CD4-positive, CD25-positive, alpha-beta regulatory T cell (primary cell): ENCODE results near the gene CREB3L2. TPM values are rescaled to one million over a fixed set of nuclear protein-coding genes. Genes with fewer than 3 reads are reported as not detected.

ENCODE experiments used
- ATAC-seq, 2 donors: fragments of 150-1000 bp; cut with Tn5 transposase; one replicate each; pipeline ENCODE4 v1.10.0; 2021; ENCODE audit warnings: low read depth in 2 of 2, moderate number of reproducible peaks in 2 of 2, moderate library complexity in 1 of 2
- DNase-seq, 3 donors: peaks; one replicate each; pipeline versions ENCODE4 v3.0.0 to v3.0.0-alpha.2; 2012 to 2022; ENCODE audit warnings: mixed read lengths in 1 of 3
- H3K27ac ChIP-seq: one replicate; pipeline ENCODE4 v1.7.0; 2013; ENCODE audit warnings: mild to moderate bottlenecking, low read length; ENCODE audit not compliant: insufficient read depth, poor library complexity, severe bottlenecking
- H3K27me3 ChIP-seq: one replicate; pipeline ENCODE4 v1.7.0; 2013; ENCODE audit warnings: low read length; ENCODE audit not compliant: control insufficient read depth, insufficient read depth
- H3K36me3 ChIP-seq: one replicate; pipeline ENCODE4 v1.7.0; 2013; ENCODE audit warnings: mild to moderate bottlenecking, low read length, moderate library complexity; ENCODE audit not compliant: control insufficient read depth, insufficient read depth
- H3K4me1 ChIP-seq: 2 replicates; pipeline ENCODE4 v1.7.0; 2013; ENCODE audit warnings: mild to moderate bottlenecking, low read length; ENCODE audit not compliant: insufficient read depth, control insufficient read depth, poor library complexity, severe bottlenecking
- H3K4me3 ChIP-seq: one replicate; pipeline ENCODE4 v1.7.0; 2013; ENCODE audit warnings: low read depth, mild to moderate bottlenecking, low read length, moderate library complexity
- H3K9me3 ChIP-seq, 2 experiments: 1 replicate in 1 of 2; 2 replicates in 1 of 2; pipeline ENCODE4 v1.7.0; 2013; ENCODE audit warnings: low read length in 2 of 2, mild to moderate bottlenecking in 1 of 2, moderate library complexity in 1 of 2; ENCODE audit not compliant: control insufficient read depth in 2 of 2
- H3K27ac Mint-ChIP-seq, 3 donors: one replicate each; pipeline ENCODE4 v1.8.0; 2020 to 2022; ENCODE audit warnings: mild to moderate bottlenecking in 3 of 3, mixed read lengths in 3 of 3, moderate library complexity in 2 of 3
- H3K27me3 Mint-ChIP-seq: one replicate; pipeline ENCODE4 v1.8.0; 2022; ENCODE audit warnings: mild to moderate bottlenecking, mixed read lengths
- H3K36me3 Mint-ChIP-seq: one replicate; pipeline ENCODE4 v1.8.0; 2020; ENCODE audit warnings: mixed read lengths
- H3K4me1 Mint-ChIP-seq, 4 donors: one replicate each; pipeline ENCODE4 v1.8.0; 2020 to 2022; ENCODE audit warnings: mixed read lengths in 4 of 4, mild to moderate bottlenecking in 1 of 4
- H3K4me3 Mint-ChIP-seq, 4 donors: one replicate each; pipeline ENCODE4 v1.8.0; 2020 to 2022; ENCODE audit warnings: mild to moderate bottlenecking in 4 of 4, mixed read lengths in 4 of 4, moderate library complexity in 3 of 4
- H3K9me3 Mint-ChIP-seq, 7 donors: one replicate each; pipeline ENCODE4 v1.8.0; 2020 to 2022; ENCODE audit warnings: mixed read lengths in 7 of 7, mild to moderate bottlenecking in 3 of 7, moderate library complexity in 2 of 7
- polyA plus RNA-seq, 4 donors: library from polyadenylated mRNA; unstranded; fragments of 300-500 nt; fragmentation: Illumina TruSeq; gene quantifications; one replicate each; pipeline ENCODE4 v1.2.3, GENCODE V29; 2021
- total RNA-seq: library from RNA; stranded (reverse); gene quantifications from one replicate; pipeline ENCODE4 v1.2.3, GENCODE V29; 2022

Gene CREB3L2
- total and polyA plus RNA-seq, 5 donors from 2014 or later: 12.0 to 27.3 (median 15.9) TPM

GRCh38 chr7:137934176-137934826, 67.6 kb downstream of the CREB3L2 start:
- Mint-ChIP-seq H3K36me3 (peaks cover 14% of the 10 kb centered on the region), H3K4me3 (peak overlapping the region; percentile 64 to 98 (median 89)), H3K27ac (peak overlapping the region; percentile 90 to 99 (median 98)), H3K9me3 (peaks cover 0 to 1% (median 0%) of the 10 kb centered on the region in 7 donors), H3K27me3 (no peaks in the 10 kb centered on the region), H3K4me1 (peaks cover 39 to 58% (median 48%) of the 10 kb centered on the region in 4 donors)
- ATAC-seq (no peak), DNase-seq (peak in 1 of 3 donors; percentile 16)
- H3K4me3 ChIP-seq: peak overlapping the region; percentile 95
- H3K9me3 ChIP-seq: no peaks in the 10 kb centered on the region
- H3K27ac ChIP-seq: peak overlapping the region; percentile 91
- H3K36me3 ChIP-seq: no peaks in the 10 kb centered on the region
- no peaks in the 10 kb centered on the region for H3K27me3 ChIP-seq
- peaks cover 31% of the 10 kb centered on the region for H3K4me1 ChIP-seq

GRCh38 chr7:137933270-137934017, 68.4 kb downstream of the CREB3L2 start:
- ATAC-seq (no peak), DNase-seq (no peak)
- Mint-ChIP-seq H3K9me3 (peaks cover 0 to 1% (median 0%) of the 10 kb centered on the region in 7 donors), H3K27ac (peak overlapping the region; percentile 88 to 99 (median 90)), H3K36me3 (peaks cover 14% of the 10 kb centered on the region), H3K4me3 (peak overlapping the region; percentile 3 to 52 (median 25)), H3K4me1 (peaks cover 39 to 61% (median 48%) of the 10 kb centered on the region in 4 donors), H3K27me3 (no peaks in the 10 kb centered on the region)
- Histone ChIP-seq H3K4me3 (peak overlapping the region; percentile 95), H3K27ac (peak overlapping the region; percentile 91), H3K4me1 (peaks cover 31% of the 10 kb centered on the region), H3K36me3 (no peaks in the 10 kb centered on the region), H3K27me3 (no peaks in the 10 kb centered on the region), H3K9me3 (no peaks in the 10 kb centered on the region)

GRCh38 chr7:137932881-137933269, 69.0 kb downstream of the CREB3L2 start:
- DNase-seq: no peak
- H3K36me3 Mint-ChIP-seq: peaks cover 17% of the 10 kb centered on the region
- H3K27ac Mint-ChIP-seq: peak overlapping the region; percentile 88 to 99 (median 90)

GRCh38 chr7:137931823-137932222, 70.1 kb downstream of the CREB3L2 start:
- Histone ChIP-seq H3K27ac (peak overlapping the region; percentile 17), H3K36me3 (peaks cover 11% of the 10 kb centered on the region), H3K9me3 (no peaks in the 10 kb centered on the region), H3K27me3 (no peaks in the 10 kb centered on the region), H3K4me3 (no peak overlapping the region), H3K4me1 (peaks cover 31% of the 10 kb centered on the region)
- H3K4me1 Mint-ChIP-seq: peaks cover 40 to 61% (median 49%) of the 10 kb centered on the region in 4 donors
- H3K4me3 Mint-ChIP-seq: no peak overlapping the region
- H3K9me3 Mint-ChIP-seq: peaks cover 0 to 1% (median 0%) of the 10 kb centered on the region in 7 donors
- ATAC-seq: no peak
- no peaks in the 10 kb centered on the region for H3K27me3 Mint-ChIP-seq
- peaks cover 25% of the 10 kb centered on the region for H3K36me3 Mint-ChIP-seq
- H3K27ac Mint-ChIP-seq: peak overlapping the region in 2 of 3 donors; percentile 9 to 90
- no peak for DNase-seq

More at GRCh38 chr7:137932881-137933269, 69.0 kb downstream of the CREB3L2 start:
- Mint-ChIP-seq H3K9me3 (peaks cover 0 to 1% (median 0%) of the 10 kb centered on the region in 7 donors), H3K4me1 (peaks cover 39 to 61% (median 48%) of the 10 kb centered on the region in 4 donors), H3K27me3 (no peaks in the 10 kb centered on the region), H3K4me3 (peak overlapping the region in 3 of 4 donors; percentile 11 to 53 (median 39))
- Histone ChIP-seq H3K27me3 (no peaks in the 10 kb centered on the region), H3K27ac (no peak overlapping the region), H3K4me3 (peak overlapping the region; percentile 15), H3K4me1 (peaks cover 31% of the 10 kb centered on the region), H3K36me3 (peaks cover 2% of the 10 kb centered on the region), H3K9me3 (no peaks in the 10 kb centered on the region)
- ATAC-seq: no peak

- H3K4me1 ChIP-seq: peaks cover 25% of the 10 kb centered on the region
- H3K9me3 Mint-ChIP-seq: peaks cover 0 to 1% (median 0%) of the 10 kb centered on the region in 7 donors
- H3K27me3 Mint-ChIP-seq: no peaks in the 10 kb centered on the region
- no peaks in the 10 kb centered on the region for H3K9me3 ChIP-seq
- peaks cover 36% of the 10 kb centered on the region for H3K36me3 Mint-ChIP-seq
- peak overlapping the region in 2 of 3 donors; percentile 36 to 59 for H3K27ac Mint-ChIP-seq
- peaks cover 18% of the 10 kb centered on the region for H3K36me3 ChIP-seq
- no peak for DNase-seq
- H3K4me3 Mint-ChIP-seq: no peak overlapping the region
- ATAC-seq: no peak
- H3K27me3 ChIP-seq: no peaks in the 10 kb centered on the region
- H3K4me3 ChIP-seq: peak overlapping the region; percentile 24
- no peak overlapping the region for H3K27ac ChIP-seq
- H3K4me1 Mint-ChIP-seq: peaks cover 36 to 51% (median 40%) of the 10 kb centered on the region in 4 donors
These were observed 71.3 kb downstream of the CREB3L2 start for GRCh38 chr7:137930581-137930980.

- H3K27me3 ChIP-seq: no peaks in the 10 kb centered on the region
- no peak overlapping the region for H3K4me3 ChIP-seq
- peaks cover 30% of the 10 kb centered on the region for H3K36me3 ChIP-seq
- Mint-ChIP-seq H3K27me3 (no peaks in the 10 kb centered on the region), H3K4me1 (peaks cover 27 to 45% (median 31%) of the 10 kb centered on the region in 4 donors), H3K9me3 (peaks cover 0 to 1% (median 0%) of the 10 kb centered on the region in 7 donors), H3K36me3 (peaks cover 49% of the 10 kb centered on the region), H3K4me3 (no peak overlapping the region), H3K27ac (peak overlapping the region in 1 of 3 donors; percentile 62)
- no peaks in the 10 kb centered on the region for H3K9me3 ChIP-seq
- H3K4me1 ChIP-seq: peaks cover 9% of the 10 kb centered on the region
- no peak overlapping the region for H3K27ac ChIP-seq
- DNase-seq: no peak
- no peak for ATAC-seq
These were observed 73.3 kb downstream of the CREB3L2 start for GRCh38 chr7:137928626-137929025.

GRCh38 chr7:137927386-137927785, 74.5 kb downstream of the CREB3L2 start:
- Histone ChIP-seq H3K36me3 (peaks cover 30% of the 10 kb centered on the region), H3K4me1 (no peaks in the 10 kb centered on the region), H3K4me3 (no peak overlapping the region), H3K27ac (no peak overlapping the region), H3K9me3 (no peaks in the 10 kb centered on the region), H3K27me3 (no peaks in the 10 kb centered on the region)
- Mint-ChIP-seq H3K4me3 (no peak overlapping the region), H3K27me3 (no peaks in the 10 kb centered on the region), H3K9me3 (peaks cover 0 to 1% (median 0%) of the 10 kb centered on the region in 7 donors), H3K4me1 (peaks cover 19 to 43% (median 26%) of the 10 kb centered on the region in 4 donors), H3K36me3 (peaks cover 48% of the 10 kb centered on the region), H3K27ac (no peak overlapping the region)
- DNase-seq (no peak), ATAC-seq (no peak)
